Ascending aorta (tissue), 2 donors: Measurements from ENCODE around the gene NRXN3. TPM values are rescaled to one million over a fixed set of nuclear protein-coding genes. Genes with fewer than 3 reads are reported as not detected.

ENCODE experiments used
- DNase-seq, 2 donors: peaks; one replicate each; pipeline ENCODE4 v3.0.0-alpha.2; 2019; ENCODE audit warnings: low spot score in 2 of 2
- H3K27ac ChIP-seq, 2 donors: fragments of 200-600 bp; sonication (generic); one replicate each; pipeline ENCODE4 v1.5.1; 2016 to 2017; ENCODE audit warnings: mild to moderate bottlenecking in 1 of 2
- H3K27me3 ChIP-seq: fragments of 200-600 bp; sonication (generic); one replicate; pipeline ENCODE4 v1.5.1; 2017
- H3K36me3 ChIP-seq, 2 donors: fragments of 200-600 bp; sonication (generic); one replicate each; pipeline ENCODE4 v1.5.1; 2016
- H3K4me1 ChIP-seq, 2 donors: fragments of 200-600 bp; sonication (generic); one replicate each; pipeline ENCODE4 v1.5.1; 2016 to 2017; ENCODE audit warnings: mild to moderate bottlenecking in 1 of 2
- H3K4me3 ChIP-seq, 2 donors: fragments of 200-600 bp; sonication (generic); one replicate each; pipeline ENCODE4 v1.5.1; 2016 to 2017; ENCODE audit warnings: mild to moderate bottlenecking in 1 of 2
- H3K9me3 ChIP-seq, 2 donors: fragments of 200-600 bp; sonication (generic); one replicate each; pipeline ENCODE4 v1.5.1; 2016
- intact Hi-C: fragments of 100-400 bp; cut with DNase I; formaldehyde crosslinking; loops from one replicate; pipeline ENCODE4 v1.15.1; 2023
- total RNA-seq: library from RNA; depleted of rRNA; stranded (reverse); fragments of >200 nt; gene quantifications from one replicate; pipeline ENCODE4 v1.1.0, GENCODE V29; 2016
- TF ChIP-seq, protein P1 (sequence below), 3 experiments: fragments of 200-600 bp in 2 of 3; fragments of 450-650 bp in 1 of 3; sonication (generic) in 2 of 3; IDR thresholded peaks; one replicate each; pipeline ENCODE4 v1.5.1; 2016 to 2019; ENCODE audit warnings: antibody characterized with exemption in 3 of 3, mild to moderate bottlenecking in 1 of 3, moderate library complexity in 1 of 3

Gene NRXN3
- total RNA-seq, 1 donor from 2014 or later: 21.0 TPM

DNA sequence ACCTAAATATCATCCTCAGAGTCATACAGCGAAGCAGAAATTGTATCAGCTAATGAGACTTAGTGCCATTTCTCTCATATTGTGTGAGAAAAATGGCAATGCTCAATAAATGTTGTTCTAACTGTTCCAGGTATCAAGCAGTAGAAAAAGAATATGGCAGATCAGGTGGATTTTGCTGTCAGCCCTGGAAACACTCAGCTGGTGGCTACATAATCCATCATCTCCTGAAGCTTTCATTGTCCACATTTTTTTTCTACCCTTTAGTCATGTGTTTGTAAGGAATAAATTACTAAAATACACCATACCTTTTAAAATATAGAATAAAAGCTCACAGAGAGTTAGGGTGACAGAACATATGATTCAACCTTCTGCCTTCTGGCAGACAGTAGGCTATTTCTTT is 1200.8 kb downstream of the NRXN3 start:
- no peaks in the 10 kb centered on the region for H3K36me3 ChIP-seq
- H3K4me1 ChIP-seq: no peaks in the 10 kb centered on the region
- intact Hi-C loops: no loop called here
- no peak overlapping the region for H3K27ac ChIP-seq
- H3K4me3 ChIP-seq: no peak overlapping the region
- H3K9me3 ChIP-seq: no peaks in the 10 kb centered on the region
- no peak for DNase-seq
- H3K27me3 ChIP-seq: no peaks in the 10 kb centered on the region
- TF ChIP-seq, protein P1, sequence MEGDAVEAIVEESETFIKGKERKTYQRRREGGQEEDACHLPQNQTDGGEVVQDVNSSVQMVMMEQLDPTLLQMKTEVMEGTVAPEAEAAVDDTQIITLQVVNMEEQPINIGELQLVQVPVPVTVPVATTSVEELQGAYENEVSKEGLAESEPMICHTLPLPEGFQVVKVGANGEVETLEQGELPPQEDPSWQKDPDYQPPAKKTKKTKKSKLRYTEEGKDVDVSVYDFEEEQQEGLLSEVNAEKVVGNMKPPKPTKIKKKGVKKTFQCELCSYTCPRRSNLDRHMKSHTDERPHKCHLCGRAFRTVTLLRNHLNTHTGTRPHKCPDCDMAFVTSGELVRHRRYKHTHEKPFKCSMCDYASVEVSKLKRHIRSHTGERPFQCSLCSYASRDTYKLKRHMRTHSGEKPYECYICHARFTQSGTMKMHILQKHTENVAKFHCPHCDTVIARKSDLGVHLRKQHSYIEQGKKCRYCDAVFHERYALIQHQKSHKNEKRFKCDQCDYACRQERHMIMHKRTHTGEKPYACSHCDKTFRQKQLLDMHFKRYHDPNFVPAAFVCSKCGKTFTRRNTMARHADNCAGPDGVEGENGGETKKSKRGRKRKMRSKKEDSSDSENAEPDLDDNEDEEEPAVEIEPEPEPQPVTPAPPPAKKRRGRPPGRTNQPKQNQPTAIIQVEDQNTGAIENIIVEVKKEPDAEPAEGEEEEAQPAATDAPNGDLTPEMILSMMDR (IDR thresholded peaks at IDR 0.05): no peak

DNA sequence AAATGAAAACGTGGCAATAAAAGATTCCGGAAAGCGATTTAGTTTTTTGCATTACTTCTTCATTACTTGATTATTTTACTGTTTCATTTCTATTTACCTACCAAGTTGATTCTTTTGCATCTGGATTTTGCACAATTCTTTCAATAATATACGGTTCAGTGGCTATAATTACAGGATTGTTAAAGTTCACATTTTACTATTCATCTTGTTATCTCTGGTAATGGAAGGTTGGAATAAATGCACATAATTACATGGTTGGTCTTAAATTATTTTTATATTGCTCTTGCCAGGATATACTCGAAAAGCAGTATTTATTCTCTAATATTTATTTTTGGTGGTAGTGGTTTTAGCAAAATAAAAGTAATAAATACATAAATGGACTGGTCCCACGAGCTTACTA is 1203.3 kb downstream of the NRXN3 start:
- intact Hi-C loops: no loop called here
- Histone ChIP-seq H3K36me3 (no peaks in the 10 kb centered on the region), H3K27ac (no peak overlapping the region), H3K27me3 (no peaks in the 10 kb centered on the region), H3K4me1 (no peaks in the 10 kb centered on the region), H3K4me3 (no peak overlapping the region), H3K9me3 (no peaks in the 10 kb centered on the region)
- DNase-seq: no peak
- TF ChIP-seq, protein P1 (IDR thresholded peaks at IDR 0.05): no peak

DNA sequence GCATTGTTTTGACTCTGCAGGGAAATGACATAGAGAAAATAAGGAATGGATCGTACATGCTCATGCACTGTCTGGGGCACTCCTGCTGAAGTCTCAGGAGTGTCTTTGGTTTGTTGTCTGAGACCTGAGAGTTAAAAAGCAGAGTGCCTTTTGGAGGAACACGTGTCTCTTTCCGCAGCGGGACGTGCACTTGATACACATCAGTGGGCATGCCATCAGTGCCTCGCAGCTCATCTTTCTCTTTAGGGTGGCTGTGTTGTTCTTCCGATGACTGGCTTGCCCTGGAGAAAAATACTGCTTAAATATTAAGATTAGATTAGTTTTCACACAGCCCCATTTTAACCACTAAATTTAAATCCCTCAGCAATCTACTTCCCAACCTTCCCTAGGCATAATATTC is 1205.2 kb downstream of the NRXN3 start:
- H3K9me3 ChIP-seq: no peaks in the 10 kb centered on the region
- no peak for DNase-seq
- TF ChIP-seq, protein P1 (IDR thresholded peaks at IDR 0.05): no peak
- no peaks in the 10 kb centered on the region for H3K27me3 ChIP-seq
- intact Hi-C loops: no loop called here
- H3K36me3 ChIP-seq: no peaks in the 10 kb centered on the region
- H3K4me3 ChIP-seq: no peak overlapping the region
- H3K4me1 ChIP-seq: no peaks in the 10 kb centered on the region
- H3K27ac ChIP-seq: no peak overlapping the region

DNA sequence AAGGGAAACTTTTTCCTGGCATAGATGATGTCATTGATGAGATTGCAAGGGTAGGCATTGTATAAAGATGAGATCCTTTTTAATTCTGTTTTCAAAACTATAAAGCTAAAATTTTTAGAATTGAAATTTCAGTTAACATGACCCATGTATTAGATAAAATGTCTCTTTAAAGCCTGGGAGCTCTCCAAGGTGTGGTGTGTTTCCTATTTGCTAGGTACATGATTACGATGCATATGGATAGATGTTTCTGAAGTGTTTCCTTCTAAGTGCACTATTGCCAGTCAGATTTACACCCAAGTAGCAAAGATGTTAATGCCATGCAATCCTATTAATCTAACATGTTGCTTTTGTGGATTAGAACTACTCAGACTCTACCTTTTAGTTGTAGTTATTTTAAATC is 1206.4 kb downstream of the NRXN3 start:
- H3K27ac ChIP-seq: no peak overlapping the region
- H3K4me1 ChIP-seq: no peaks in the 10 kb centered on the region
- DNase-seq: no peak
- no peaks in the 10 kb centered on the region for H3K9me3 ChIP-seq
- H3K27me3 ChIP-seq: no peaks in the 10 kb centered on the region
- H3K36me3 ChIP-seq: no peaks in the 10 kb centered on the region
- TF ChIP-seq, protein P1 (IDR thresholded peaks at IDR 0.05): no peak
- intact Hi-C loops: no loop called here
- no peak overlapping the region for H3K4me3 ChIP-seq

DNA sequence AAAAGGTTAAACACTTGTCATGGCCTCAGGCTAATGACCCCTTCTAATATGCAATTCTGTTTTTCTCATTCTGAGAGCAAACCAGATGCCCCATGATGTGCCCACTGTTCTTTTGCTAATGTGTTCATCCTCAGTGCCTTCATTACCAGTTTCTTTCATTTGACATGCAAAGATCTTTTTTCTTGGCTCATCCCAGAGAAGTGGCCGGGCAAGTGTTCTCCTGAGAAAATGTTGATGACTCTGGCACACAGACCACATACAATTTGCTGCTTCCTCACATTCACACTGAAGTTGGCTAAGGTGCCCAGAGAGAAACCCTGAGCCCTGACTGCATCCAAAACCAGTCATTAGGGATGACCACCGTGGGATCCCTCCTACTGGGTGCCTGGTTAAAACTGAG is 1207.8 kb downstream of the NRXN3 start:
- Histone ChIP-seq H3K27me3 (no peaks in the 10 kb centered on the region), H3K4me3 (no peak overlapping the region), H3K4me1 (no peaks in the 10 kb centered on the region), H3K9me3 (no peaks in the 10 kb centered on the region), H3K27ac (no peak overlapping the region), H3K36me3 (no peaks in the 10 kb centered on the region)
- intact Hi-C loops: no loop called here
- TF ChIP-seq, protein P1 (IDR thresholded peaks at IDR 0.05): no peak
- no peak for DNase-seq

DNA sequence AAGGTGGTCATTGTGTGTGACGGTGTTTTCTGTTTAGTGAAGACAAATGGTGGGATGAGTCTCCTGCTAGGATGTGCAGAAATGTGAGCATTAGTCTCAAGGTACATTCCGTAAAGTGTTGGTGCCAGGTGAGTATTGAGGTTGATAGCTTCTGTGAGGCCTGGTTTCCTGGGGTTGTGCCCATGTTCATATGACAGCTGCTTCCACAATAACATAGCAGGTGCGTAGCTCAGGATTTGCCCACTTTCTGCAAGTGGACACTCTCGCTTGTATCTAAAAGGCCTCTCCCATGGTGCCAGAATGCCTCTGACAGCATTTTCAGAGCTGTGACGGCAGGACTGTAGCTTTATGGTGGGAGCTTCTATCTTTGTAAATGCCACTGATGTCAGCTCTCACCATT is 1209.1 kb downstream of the NRXN3 start:
- no peak overlapping the region for H3K27ac ChIP-seq
- no peaks in the 10 kb centered on the region for H3K4me1 ChIP-seq
- no peak overlapping the region for H3K4me3 ChIP-seq
- TF ChIP-seq, protein P1 (IDR thresholded peaks at IDR 0.05): no peak
- DNase-seq: no peak
- intact Hi-C loops: no loop called here
- H3K27me3 ChIP-seq: no peaks in the 10 kb centered on the region
- H3K36me3 ChIP-seq: no peaks in the 10 kb centered on the region
- H3K9me3 ChIP-seq: no peaks in the 10 kb centered on the region
